NCI-H2227 (cell line): ENCODE data around the gene OR2T1.
"Not testable (repeated sequence)": the region's sequence is repeated elsewhere in the genome, so short reads cannot be mapped to it uniquely, and the experiment has no call there.

Source experiments
- DNase-seq: peaks from one replicate; lab custom pipeline; 2025; ENCODE audit not compliant: unreplicated experiment; lab: John Stamatoyannopoulos, UW

Gene OR2T1

GRCh38 chr1:248434913-248435312, 32.1 kb downstream of the OR2T1 start:
- DNase-seq, result not testable (repeated sequence)

- not testable (repeated sequence) for DNase-seq
Observed at GRCh38 chr1:248436303-248436702, 33.5 kb downstream of the OR2T1 start.

GRCh38 chr1:248438668-248439067, 35.8 kb downstream of the OR2T1 start:
- DNase-seq, result not testable (repeated sequence)

- DNase-seq, result not testable (repeated sequence)
Observed at GRCh38 chr1:248439283-248439682, 36.4 kb downstream of the OR2T1 start.

GRCh38 chr1:248442500-248443277, 39.8 kb downstream of the OR2T1 start:
- not testable (repeated sequence) for DNase-seq

- not testable (repeated sequence) for DNase-seq
Observed at GRCh38 chr1:248444603-248445002, 41.8 kb downstream of the OR2T1 start.

- DNase-seq, result not testable (repeated sequence)
Observed at GRCh38 chr1:248445399-248445798, 42.6 kb downstream of the OR2T1 start, which contains the start of gene OR2T2. TSS of gene OR2T2 (plus strand) at chr1:248445637. CDS start at chr1:248452798, 7,161 bp downstream.

GRCh38 chr1:248448409-248449074, 45.7 kb downstream of the OR2T1 start:
- DNase-seq, result not testable (repeated sequence)

- not testable (repeated sequence) for DNase-seq
Observed at GRCh38 chr1:248449821-248450465, 47.1 kb downstream of the OR2T1 start.

GRCh38 chr1:248450466-248451145, 47.8 kb downstream of the OR2T1 start:
- DNase-seq, result not testable (repeated sequence)

- not testable (repeated sequence) for DNase-seq
Observed at GRCh38 chr1:248453619-248454018, 50.8 kb downstream of the OR2T1 start.

GRCh38 chr1:248455045-248455444, 52.2 kb downstream of the OR2T1 start:
- not testable (repeated sequence) for DNase-seq

- not testable (repeated sequence) for DNase-seq
Observed at GRCh38 chr1:248456635-248457034, 53.8 kb downstream of the OR2T1 start.
